Inferior parietal cortex (tissue), 1 donor: ENCODE measurements around the gene FXYD1.
"Not testable (repeated sequence)": the region's sequence is repeated elsewhere in the genome, so short reads cannot be mapped to it uniquely, and the experiment has no call there.

Experiments
- DNase-seq: peaks from one replicate; pipeline ENCODE4 v3.0.0-alpha.2; 2016; ENCODE audit errors: extremely low spot score

The FXYD1 gene

GRCh38 chr19:35143231-35143715 is 4.6 kb downstream of the FXYD1 start, which contains the start of gene FXYD7:
FXYD7 (plus strand) TSS chr19:35143255; CDS start chr19:35143334, 79 bp downstream.
- DNase-seq, result no peak

GRCh38 chr19:35143818-35144217 is 5.2 kb downstream of the FXYD1 start:
- no peak for DNase-seq

GRCh38 chr19:35144259-35144599 is 5.6 kb downstream of the FXYD1 start:
- no peak for DNase-seq

- no peak for DNase-seq
Measured at GRCh38 chr19:35144600-35145436, 6.2 kb downstream of the FXYD1 start.

- DNase-seq, result no peak
Measured at GRCh38 chr19:35146746-35147459, 8.3 kb downstream of the FXYD1 start.

- no peak for DNase-seq
Measured at GRCh38 chr19:35149463-35149862, 10.8 kb downstream of the FXYD1 start.

GRCh38 chr19:35150445-35150844 is 11.8 kb downstream of the FXYD1 start:
- DNase-seq, result no peak

GRCh38 chr19:35151273-35152065 is 12.8 kb downstream of the FXYD1 start:
- DNase-seq, result no peak

- not testable (repeated sequence) for DNase-seq
Measured at GRCh38 chr19:35153129-35153522, 14.5 kb downstream of the FXYD1 start.

GRCh38 chr19:35153701-35154524 is 15.3 kb downstream of the FXYD1 start:
- no peak for DNase-seq

GRCh38 chr19:35154525-35155406 is 16.1 kb downstream of the FXYD1 start, which contains the start of gene FXYD5:
FXYD5 (plus strand) TSS chr19:35154735; CDS start chr19:35155551, 816 bp downstream.
- no peak for DNase-seq

- DNase-seq, result no peak
Measured at GRCh38 chr19:35155441-35155840, 16.8 kb downstream of the FXYD1 start.

- DNase-seq, result no peak
Measured at GRCh38 chr19:35155981-35156672, 17.5 kb downstream of the FXYD1 start.

GRCh38 chr19:35156673-35157014 is 18.0 kb downstream of the FXYD1 start:
- no peak for DNase-seq

- no peak for DNase-seq
Measured at GRCh38 chr19:35157431-35157830, 18.8 kb downstream of the FXYD1 start.

GRCh38 chr19:35159606-35160005 is 21.0 kb downstream of the FXYD1 start:
- DNase-seq, result no peak

GRCh38 chr19:35160629-35161433 is 22.2 kb downstream of the FXYD1 start:
- DNase-seq, result no peak

- no peak for DNase-seq
Measured at GRCh38 chr19:35161434-35161743, 22.8 kb downstream of the FXYD1 start.
